HG03196 (cell line): ENCODE results near the gene FKBP2.
A peak's percentile ranks its signal among the peaks of the same experiment; 100 is the strongest.

Experiments
- ATAC-seq: cut with Tn5 transposase; IDR thresholded peaks from one replicate; pipeline ENCODE4 v1.9.1; 2021; ENCODE audit not compliant: unreplicated experiment

FKBP2 gene

DNA sequence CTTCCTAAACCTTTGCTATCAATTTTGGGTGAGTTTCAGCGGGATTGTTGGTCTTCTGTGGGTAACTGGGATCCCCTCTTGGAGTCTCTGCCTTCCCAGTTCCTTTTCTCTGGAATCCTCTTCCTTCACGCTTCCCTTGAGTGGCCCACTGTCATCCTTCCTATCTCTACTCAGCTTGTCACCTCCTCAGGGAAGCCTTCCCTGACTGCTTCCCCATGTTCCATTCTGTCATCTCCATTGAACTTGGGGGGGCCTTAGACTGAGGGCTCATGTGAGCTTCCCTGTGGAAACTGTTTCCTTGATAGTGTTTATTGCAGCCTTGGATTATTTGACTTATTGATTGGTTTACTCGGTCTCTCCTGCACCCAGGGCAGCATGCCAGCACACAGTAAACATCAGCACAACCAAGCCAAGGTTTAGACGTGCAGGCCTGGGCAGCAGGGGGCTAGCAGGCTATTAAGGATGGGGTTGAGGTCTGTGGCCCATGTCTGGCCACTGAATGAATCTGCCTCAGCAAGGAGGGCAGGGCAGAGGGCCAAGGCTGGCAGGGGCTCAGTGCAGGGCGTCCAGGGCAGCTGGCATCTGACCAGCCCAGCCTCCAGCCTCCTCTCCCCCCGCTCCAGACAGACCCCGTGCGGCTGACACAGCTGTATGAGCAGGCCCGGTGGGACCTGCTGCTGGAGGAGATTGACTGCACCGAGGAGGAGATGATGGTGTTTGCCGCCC lies 22.1 kb upstream of the FKBP2 start:
- no peak for ATAC-seq

DNA sequence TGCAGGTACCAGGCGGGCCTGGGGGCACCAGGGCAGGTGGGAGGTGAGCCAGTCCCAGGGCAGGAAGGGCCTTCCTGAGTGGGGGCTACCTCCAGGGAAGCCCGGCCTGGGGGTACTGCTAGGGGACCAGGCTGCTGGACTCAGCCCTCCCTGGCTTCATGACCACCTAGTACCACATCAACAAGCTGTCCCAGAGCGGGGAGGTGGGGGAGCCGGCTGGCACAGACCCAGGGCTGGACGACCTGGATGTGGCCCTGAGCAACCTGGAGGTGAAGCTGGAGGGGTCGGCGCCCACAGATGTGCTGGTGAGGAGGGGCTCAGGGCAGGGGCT lies 21.6 kb upstream of the FKBP2 start:
- ATAC-seq, result no peak

DNA sequence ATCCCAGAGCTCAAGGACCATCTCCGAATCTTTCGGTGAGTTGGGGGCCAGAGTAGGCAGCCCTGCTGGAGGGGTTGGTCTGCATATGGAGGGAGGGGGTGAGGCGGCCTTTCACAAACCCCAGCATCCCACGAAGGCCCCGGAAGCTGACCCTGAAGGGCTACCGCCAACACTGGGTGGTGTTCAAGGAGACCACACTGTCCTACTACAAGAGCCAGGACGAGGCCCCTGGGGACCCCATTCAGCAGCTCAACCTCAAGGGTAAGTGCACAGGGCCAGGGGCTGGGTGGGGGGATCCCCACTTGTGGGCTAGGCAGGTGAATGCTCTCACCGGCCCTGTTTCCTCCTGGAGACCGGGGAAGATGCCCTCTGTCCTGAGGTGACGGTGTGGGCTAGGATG lies 21.1 kb upstream of the FKBP2 start:
- no peak for ATAC-seq

DNA sequence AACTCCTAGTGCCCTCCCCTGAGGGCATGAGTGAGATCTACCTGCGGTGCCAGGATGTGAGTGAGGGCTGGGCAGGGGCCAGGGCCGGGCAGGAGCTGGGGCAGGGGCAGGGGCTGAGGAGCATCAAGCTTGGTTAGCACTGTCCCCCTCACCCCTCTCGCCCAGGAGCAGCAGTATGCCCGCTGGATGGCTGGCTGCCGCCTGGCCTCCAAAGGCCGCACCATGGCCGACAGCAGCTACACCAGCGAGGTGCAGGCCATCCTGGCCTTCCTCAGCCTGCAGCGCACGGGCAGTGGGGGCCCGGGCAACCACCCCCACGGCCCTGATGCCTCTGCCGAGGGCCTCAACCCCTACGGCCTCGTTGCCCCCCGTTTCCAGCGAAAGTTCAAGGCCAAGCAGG lies 20.6 kb upstream of the FKBP2 start:
- ATAC-seq, result no peak

DNA sequence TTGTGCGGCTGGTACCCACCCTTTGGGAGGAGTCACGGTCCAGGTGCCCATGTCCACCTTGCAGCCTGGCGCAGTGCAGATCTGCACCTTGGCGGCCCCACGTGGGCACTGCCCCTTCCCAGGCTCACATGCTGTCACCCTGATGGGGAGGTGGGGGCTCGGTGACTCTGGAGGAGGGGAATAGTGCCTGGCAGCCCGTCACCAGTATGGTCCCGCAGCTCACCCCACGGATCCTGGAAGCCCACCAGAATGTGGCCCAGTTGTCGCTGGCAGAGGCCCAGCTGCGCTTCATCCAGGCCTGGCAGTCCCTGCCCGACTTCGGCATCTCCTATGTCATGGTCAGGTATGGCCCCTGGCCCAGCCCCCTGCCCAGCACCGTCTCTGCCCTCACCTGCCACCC lies 20.1 kb upstream of the FKBP2 start:
- ATAC-seq, result no peak

DNA sequence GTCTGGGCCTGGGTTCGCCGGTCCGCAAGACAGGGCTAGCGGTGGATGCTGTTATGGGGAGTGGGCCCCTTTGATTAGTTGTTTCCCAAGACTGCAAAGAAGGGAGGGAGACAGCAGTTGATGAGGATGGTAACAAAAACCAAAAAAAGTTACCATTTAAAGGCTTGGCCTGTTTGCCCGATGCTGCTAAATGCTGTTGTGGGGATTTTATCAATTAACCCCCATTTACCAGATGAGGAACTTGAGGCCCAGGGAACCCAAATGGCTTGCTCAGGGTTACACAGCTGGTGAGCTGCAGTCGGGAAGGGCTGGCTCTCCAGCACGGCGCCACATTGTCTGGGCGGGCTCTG lies 18.3 kb upstream of the FKBP2 start:
- ATAC-seq, result no peak

DNA sequence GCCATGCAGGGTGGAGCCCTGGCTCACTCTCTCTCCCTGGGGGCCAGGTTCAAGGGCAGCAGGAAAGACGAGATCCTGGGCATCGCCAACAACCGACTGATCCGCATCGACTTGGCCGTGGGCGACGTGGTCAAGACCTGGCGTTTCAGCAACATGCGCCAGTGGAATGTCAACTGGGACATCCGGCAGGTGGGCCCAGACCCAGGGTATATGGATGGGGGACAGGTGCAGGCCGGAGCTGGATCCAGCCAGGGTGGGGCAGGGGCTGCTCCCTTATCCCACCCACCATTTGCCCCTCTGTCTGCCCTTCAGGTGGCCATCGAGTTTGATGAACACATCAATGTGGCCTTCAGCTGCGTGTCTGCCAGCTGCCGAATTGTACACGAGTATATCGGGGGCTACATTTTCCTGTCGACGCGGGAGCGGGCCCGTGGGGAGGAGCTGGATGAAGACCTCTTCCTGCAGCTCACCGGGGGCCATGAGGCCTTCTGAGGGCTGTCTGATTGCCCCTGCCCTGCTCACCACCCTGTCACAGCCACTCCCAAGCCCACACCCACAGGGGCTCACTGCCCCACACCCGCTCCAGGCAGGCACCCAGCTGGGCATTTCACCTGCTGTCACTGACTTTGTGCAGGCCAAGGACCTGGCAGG lies 17.8 kb upstream of the FKBP2 start:
- no peak for ATAC-seq

DNA sequence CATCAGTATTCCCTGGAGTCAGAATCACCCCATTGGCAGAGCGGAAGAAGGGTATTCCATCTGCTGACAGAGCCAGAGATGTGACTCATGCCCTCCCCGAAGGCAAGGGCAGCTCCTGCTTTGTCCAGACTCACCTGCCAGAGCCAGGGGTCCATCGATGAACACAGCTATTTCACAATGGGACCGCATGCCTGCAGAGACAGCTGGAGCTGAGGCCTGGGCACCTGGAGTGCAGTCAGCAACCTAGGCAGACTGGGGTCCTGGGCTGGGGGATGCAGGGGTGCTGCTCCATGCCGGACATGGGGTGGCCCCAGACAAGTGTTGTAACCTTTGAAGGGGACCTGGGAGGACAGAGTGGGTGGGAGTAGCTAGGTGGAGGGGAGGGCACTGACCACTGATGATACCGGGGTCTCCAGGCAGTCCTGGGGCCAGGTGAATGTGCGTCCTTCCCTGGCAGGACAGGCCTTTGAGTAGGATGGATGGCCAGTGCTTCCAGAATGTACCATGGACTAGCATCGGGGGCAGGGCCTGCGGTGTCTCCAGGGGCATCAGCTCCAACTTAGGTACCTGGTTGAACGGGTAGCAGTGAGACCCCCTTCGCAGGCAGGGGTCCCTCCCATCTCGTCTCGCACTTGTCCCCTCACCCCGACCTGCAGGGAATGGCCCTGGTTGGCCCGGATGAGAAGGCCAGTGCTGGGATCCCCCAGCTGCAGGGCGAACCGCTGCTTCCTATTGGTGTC lies 16.6 kb upstream of the FKBP2 start:
- ATAC-seq, result no peak

DNA sequence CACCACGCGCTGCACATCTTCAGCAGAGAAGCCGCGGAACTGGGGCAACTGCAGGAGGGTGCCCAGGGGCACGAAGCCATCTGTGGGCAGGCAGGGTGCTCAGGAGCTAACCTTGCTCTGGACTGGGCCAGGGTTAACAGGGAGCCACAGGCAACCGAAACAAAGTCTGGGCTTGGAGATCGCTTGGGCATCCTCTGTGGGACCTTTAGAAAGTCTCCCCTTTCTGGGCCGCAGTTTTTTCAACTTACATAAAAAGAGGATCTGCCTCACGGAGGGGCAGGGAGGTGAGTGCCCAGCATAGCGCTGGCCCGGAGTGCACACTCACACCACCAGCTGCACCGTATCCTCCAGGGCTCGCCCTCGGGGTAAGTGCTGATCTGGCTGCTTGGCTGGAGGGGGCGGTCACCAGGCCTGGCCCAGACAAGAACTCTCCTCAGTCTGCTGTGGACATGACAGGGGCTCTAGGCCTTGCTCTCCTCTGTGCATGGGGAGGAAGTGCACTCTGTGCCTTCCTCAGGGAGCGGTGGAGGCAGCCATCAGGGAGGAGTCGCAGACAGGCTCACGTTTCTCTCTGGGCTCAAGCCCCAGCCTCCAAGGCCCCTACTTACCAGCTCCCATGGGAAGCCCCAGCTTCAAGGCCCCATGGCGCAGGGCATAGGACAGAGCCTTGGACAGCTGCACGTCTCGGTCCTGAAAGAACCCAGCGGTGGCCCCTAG lies 15.8 kb upstream of the FKBP2 start:
- no peak for ATAC-seq

DNA sequence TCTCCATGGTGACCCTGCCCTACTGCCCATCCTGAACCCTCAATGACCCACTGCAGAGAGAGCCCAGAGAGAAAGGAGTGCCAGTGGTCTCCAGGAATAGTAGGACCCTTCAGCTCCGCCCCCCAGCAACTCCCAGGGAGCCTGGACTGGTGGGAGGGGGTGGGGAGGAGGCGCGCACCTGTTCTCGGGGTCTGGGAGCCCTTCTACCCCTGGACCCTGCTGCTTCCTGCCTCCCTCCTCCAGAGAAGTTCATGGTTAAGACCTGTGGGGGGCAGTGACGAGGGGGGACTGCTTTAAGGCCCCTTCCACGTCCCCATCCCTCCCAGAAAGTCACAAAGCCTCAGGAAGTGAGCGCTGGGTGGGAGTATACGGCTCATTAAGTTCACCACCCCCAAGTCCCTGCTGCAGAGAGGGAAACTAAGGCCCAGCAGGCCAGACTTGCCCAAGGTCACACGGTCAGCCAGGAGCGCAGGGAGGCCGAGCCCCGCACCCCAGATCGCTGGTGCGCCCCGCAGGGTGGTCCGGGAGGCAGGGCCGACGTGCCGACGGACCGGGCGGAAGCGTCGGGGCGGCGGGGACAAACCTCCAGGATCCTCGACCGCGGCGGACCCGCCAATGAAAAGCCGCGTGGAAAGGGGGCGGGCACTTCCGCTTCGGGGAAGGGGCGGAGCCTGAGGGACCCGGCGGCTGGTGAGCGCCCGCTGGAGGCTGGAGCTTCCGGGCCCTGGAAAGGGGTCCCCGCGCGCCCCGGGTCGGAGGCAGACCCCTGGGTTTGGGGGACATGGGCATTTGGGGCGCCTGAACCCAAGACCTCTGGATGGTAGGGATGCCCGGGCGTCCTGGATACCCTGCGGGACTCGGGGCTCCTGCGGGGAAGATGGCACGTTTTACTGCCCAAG lies 15.0 kb upstream of the FKBP2 start, which contains the start of the genes NUDT22 and TRPT1:
Gene NUDT22, plus strand, starts transcription at position 667 of the 899 bp plus-strand sequence. CDS start 379 bp downstream, outside the sequence.
Gene TRPT1, minus strand, starts transcription at position 579 of the 899 bp plus-strand sequence. Its CDS starts 326 bp downstream, at position 253.
- ATAC-seq, result peak; percentile 45

DNA sequence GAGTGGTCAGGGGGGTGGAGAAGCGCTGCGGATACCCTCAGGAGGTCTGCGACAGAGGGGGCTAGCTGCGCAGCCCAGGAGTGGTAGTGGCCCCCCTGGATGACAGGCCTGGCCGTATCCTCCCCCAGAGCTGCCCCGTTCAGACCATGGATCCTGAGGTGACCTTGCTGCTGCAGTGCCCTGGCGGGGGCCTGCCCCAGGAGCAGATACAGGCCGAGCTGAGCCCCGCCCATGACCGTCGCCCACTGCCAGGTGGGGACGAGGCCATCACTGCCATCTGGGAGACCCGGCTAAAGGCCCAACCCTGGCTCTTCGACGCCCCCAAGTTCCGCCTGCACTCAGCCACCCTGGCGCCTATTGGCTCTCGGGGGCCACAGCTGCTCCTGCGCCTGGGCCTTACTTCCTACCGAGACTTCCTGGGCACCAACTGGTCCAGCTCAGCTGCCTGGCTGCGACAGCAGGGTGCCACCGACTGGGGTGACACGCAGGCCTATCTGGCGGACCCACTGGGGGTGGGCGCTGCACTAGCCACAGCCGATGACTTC lies 14.3 kb upstream of the FKBP2 start:
- peak; percentile 23 for ATAC-seq

DNA sequence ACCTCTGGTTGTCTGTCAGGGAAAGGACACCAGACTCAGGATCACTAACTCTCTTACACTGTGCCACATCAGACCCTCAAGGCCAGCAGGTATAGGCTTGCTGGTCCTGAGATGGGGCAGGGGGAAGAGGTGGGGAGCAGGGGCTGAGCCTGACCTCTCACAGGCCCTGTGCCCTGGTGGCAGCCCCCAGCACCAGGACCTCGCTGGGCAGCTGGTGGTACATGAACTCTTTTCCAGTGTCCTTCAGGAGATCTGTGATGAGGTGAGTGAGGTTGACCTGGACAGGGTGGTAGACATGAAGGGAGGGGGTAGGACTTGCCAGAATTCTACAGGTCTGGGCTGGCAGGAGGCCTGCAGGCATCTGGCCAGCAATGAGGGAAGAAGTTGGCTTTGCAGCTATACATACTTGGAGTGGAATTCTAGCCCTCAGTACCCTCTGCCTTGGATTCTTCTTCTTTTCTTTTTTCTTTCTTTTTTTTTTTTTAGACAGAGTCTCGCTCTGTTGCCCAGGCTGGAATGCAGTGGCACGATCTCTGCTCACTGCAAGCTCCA lies 13.4 kb upstream of the FKBP2 start:
- no peak for ATAC-seq

DNA sequence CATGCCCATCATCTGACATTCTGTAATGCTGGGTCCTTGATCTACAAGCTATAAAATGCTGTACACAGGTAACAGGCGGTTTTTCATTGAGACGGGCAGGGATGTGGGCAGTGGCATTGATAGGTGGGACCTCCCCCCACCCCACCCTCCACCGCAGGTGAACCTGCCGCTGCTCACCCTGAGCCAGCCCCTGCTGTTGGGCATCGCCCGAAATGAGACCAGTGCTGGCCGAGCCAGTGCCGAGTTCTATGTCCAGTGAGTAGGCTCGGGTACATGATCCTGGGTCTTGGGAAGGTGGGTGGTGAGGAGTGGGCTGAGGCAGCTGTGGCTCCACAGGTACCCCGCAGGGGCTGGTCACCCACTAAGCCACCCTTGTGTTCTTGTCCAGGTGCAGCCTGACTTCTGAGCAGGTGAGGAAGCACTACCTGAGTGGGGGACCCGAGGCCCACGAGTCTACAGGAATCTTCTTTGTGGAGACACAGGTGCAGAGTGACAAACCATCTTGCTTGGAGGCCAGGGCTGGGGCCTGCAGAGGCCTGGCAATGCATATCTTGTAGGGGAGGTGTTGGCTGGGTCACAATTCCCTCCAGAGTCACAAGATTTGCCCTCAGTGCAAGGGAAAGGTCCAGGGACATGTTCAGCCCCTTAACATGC lies 11.7 kb upstream of the FKBP2 start:
- ATAC-seq, result no peak

DNA sequence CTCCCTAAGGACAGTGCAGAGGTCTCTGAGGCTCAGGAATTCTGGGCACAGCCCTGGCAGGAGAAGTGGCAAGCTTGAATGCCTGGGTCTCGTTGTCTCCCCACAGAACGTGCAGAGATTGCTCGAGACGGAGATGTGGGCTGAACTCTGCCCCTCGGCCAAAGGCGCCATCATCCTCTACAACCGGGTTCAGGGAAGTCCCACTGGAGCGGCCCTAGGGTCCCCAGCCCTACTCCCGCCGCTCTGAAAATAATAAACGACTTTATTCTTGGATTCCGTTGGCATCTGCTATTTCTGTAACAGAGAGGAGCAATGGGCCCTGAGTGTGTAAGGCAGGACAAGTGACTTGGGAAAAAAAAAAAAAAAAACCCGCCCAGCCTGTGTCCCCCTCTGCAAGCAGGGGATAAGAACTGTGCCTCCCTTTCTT lies 11.1 kb upstream of the FKBP2 start:
- ATAC-seq, result no peak

DNA sequence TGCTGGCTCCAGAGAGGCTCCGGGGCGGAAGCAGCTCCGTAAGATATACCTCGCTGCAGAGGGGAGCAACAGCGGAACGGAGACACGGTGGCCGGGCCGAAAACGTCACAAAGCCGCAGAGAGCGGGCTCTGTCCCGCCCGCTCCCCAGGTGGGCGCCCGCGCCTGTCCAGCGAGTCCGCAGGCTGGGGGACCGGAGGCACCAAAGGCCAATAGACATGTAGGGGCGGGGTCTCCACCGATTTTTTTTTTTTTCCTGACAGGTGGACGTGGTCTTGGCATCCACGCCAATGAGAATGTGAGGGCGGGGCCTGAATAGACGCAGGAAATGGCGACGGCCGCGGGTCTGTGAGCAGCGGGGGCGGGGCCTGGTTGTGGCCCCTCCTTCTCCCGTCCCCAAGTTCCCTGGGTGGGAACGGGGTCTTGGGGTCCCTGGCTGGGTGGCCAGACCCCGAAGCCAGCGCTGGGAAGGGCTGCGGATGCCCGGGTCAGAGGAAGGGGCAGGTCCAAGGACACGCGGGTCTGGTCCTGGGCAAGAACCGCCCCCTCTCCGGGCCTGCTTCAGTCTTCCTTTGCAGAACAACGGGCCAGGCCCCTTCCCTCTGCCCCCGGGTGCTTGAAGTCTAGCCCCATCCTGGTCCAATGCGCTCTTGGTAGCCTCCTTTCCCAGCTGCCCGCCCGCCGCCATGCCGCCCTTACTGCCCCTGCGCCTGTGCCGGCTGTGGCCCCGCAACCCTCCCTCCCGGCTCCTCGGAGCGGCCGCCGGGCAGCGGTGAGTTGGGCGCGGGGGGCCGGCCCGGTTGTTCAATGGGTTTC lies 10.5 kb upstream of the FKBP2 start, which contains the start of gene DNAJC4:
Gene DNAJC4, plus strand, starts transcription at position 378 of the 814 bp plus-strand sequence. Its CDS starts 307 bp downstream, at position 685.
- ATAC-seq, result peak; percentile 44

DNA sequence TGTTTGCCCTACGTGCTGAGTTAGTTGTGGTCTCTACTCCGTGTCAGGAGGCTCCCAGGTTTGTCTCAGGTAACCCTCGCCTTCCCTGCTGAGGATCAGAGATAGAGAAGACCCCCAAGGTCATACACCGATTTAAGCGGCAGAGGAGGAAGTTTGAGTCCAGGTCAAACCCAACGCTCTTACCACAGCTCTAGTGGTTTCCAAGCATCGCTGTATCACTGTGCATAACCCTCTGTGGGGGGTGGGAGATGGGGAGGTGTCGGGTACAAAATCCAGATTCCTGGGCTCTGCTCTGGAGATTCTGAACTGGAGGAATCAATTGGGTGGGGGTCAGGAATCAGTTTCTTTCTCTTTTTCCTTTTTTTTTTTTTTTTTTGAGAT lies 9.9 kb upstream of the FKBP2 start:
- no peak for ATAC-seq

DNA sequence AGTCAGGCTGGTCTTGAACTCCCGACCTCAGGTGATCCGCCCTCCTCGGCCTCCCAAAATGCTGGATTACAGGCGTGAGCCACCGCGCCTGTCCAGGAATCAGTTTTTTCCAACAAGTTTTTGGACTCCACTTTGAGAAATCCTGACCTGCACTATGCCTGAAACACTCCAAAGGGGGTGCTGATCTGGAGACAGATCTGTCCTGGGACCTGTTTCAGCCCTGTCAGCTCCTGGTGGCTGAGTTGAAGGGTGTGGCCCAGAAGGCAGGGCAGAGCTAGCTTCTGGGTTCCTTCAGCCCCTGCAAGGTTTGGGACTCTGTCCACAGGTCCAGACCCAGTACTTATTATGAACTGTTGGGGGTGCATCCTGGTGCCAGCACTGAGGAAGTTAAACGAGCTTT lies 9.3 kb upstream of the FKBP2 start:
- ATAC-seq, result no peak

DNA sequence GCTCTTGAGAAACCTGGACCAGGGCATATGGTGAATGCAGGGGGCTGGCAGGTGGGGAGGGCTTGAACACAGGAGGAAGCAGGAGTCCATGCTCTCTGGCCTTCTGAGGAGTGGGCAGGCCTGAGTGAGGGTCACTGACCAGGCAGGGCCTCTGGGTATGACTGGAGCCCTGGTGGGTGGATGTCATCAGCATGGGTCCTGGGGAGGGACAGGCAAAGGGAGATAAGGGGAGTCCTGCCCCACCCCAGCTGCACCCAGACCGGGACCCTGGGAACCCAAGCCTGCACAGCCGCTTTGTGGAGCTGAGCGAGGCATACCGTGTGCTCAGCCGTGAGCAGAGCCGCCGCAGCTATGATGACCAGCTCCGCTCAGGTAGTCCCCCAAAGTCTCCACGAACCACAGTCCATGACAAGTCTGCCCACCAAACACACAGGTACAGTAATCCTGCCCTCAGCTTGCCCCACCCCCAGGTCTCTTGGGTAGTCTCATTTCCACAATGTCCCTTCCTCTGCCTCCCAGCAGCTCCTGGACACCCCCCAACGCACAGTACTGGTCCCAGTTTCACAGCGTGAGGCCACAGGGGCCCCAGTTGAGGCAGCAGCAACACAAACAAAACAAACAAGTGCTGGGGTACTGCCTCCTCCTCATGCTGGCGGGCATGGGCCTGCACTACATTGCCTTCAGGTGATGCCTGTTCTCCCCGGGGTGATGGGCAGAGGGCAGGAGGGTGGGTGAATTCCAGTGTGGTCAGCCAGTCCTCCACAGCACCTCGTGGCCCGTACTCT lies 8.5 kb upstream of the FKBP2 start:
- ATAC-seq, result no peak
